KMS-11 (cell line): ENCODE results near the gene INA.

ENCODE experiments used
- H2AFZ ChIP-seq: fragments of 200-600 bp; sonication (generic); 2 replicates; pipeline ENCODE4 v1.6.1; 2016; ENCODE audit warnings: antibody characterized with exemption, mixed run types, low read depth
- H3K27ac ChIP-seq: fragments of 200-600 bp; sonication (generic); 2 replicates; pipeline ENCODE4 v1.6.1; 2016; ENCODE audit warnings: mild to moderate bottlenecking, mixed run types
- H3K27me3 ChIP-seq: fragments of 200-600 bp; sonication (generic); 2 replicates; pipeline ENCODE4 v1.6.1; 2017; ENCODE audit warnings: mild to moderate bottlenecking, low read depth, mixed run types, moderate library complexity; ENCODE audit not compliant: insufficient read depth
- H3K36me3 ChIP-seq: fragments of 200-600 bp; sonication (generic); 2 replicates; pipeline ENCODE4 v1.6.1; 2017; ENCODE audit warnings: mild to moderate bottlenecking, mixed run types; ENCODE audit not compliant: insufficient read depth
- H3K4me1 ChIP-seq: fragments of 200-600 bp; sonication (generic); 2 replicates; pipeline ENCODE4 v1.6.1; 2016; ENCODE audit warnings: mild to moderate bottlenecking, low read depth, mixed run types; ENCODE audit not compliant: poor library complexity, severe bottlenecking
- H3K4me2 ChIP-seq: fragments of 200-600 bp; sonication (generic); 2 replicates; pipeline ENCODE4 v1.7.0; 2016; ENCODE audit warnings: mild to moderate bottlenecking, mixed run types
- H3K4me3 ChIP-seq: fragments of 200-600 bp; sonication (generic); IDR thresholded peaks from 2 replicates; pipeline ENCODE4 v1.6.1; 2017; ENCODE audit warnings: low read depth, low read length, mixed read lengths; ENCODE audit not compliant: insufficient read depth
- H3K79me2 ChIP-seq: fragments of 200-600 bp; sonication (generic); 2 replicates; pipeline ENCODE4 v1.6.1; 2016; ENCODE audit warnings: low read depth, mixed run types; ENCODE audit not compliant: insufficient read depth
- H3K9ac ChIP-seq: fragments of 200-600 bp; sonication (generic); 2 replicates; pipeline ENCODE4 v1.6.1; 2016; ENCODE audit warnings: mild to moderate bottlenecking, mixed run types
- H4K20me1 ChIP-seq: fragments of 200-600 bp; sonication (generic); 2 replicates; pipeline ENCODE4 v1.6.1; 2016; ENCODE audit warnings: mild to moderate bottlenecking, mixed run types; ENCODE audit not compliant: insufficient read depth
- CTCF ChIP-seq: fragments of 200-600 bp; sonication (generic); conservative IDR thresholded peaks from 2 replicates; pipeline ENCODE4 v1.6.1; 2017; ENCODE audit warnings: low read depth, mild to moderate bottlenecking, antibody characterized with exemption, low read length, moderate library complexity, mixed read lengths

Gene INA

GRCh38 chr10:103265717-103266329 is 11.1 kb upstream of the INA start:
- Histone ChIP-seq H3K4me2 (no peak overlapping the region), H4K20me1 (no peaks in the 10 kb centered on the region), H3K4me3 (no peak overlapping the region), H3K9ac (no peak overlapping the region), H2AFZ (no peak overlapping the region), H3K4me1 (no peaks in the 10 kb centered on the region), H3K27ac (no peak overlapping the region), H3K79me2 (no peaks in the 10 kb centered on the region), H3K36me3 (no peaks in the 10 kb centered on the region), H3K27me3 (no peaks in the 10 kb centered on the region)
- TF ChIP-seq CTCF: no peak

GRCh38 chr10:103273041-103273441 is 3.9 kb upstream of the INA start:
- no peak for TF ChIP-seq CTCF
- Histone ChIP-seq H3K36me3 (no peaks in the 10 kb centered on the region), H3K4me1 (no peaks in the 10 kb centered on the region), H2AFZ (no peak overlapping the region), H4K20me1 (no peaks in the 10 kb centered on the region), H3K27ac (no peak overlapping the region), H3K27me3 (no peaks in the 10 kb centered on the region), H3K4me2 (no peak overlapping the region), H3K9ac (no peak overlapping the region), H3K4me3 (no peak overlapping the region), H3K79me2 (no peaks in the 10 kb centered on the region)

- H3K27ac ChIP-seq: no peak overlapping the region
- TF ChIP-seq CTCF: no peak
- H3K4me2 ChIP-seq: no peak overlapping the region
- no peaks in the 10 kb centered on the region for H3K79me2 ChIP-seq
- H2AFZ ChIP-seq: no peak overlapping the region
- no peaks in the 10 kb centered on the region for H4K20me1 ChIP-seq
- no peaks in the 10 kb centered on the region for H3K27me3 ChIP-seq
- no peak overlapping the region for H3K9ac ChIP-seq
- no peak overlapping the region for H3K4me3 ChIP-seq
- H3K36me3 ChIP-seq: no peaks in the 10 kb centered on the region
- no peaks in the 10 kb centered on the region for H3K4me1 ChIP-seq
Observed at GRCh38 chr10:103276251-103276895, 565 bp upstream of the INA start.

- no peaks in the 10 kb centered on the region for H4K20me1 ChIP-seq
- H3K4me1 ChIP-seq: no peaks in the 10 kb centered on the region
- H3K36me3 ChIP-seq: no peaks in the 10 kb centered on the region
- H3K27ac ChIP-seq: no peak overlapping the region
- H3K4me2 ChIP-seq: no peak overlapping the region
- no peak for TF ChIP-seq CTCF
- H3K79me2 ChIP-seq: no peaks in the 10 kb centered on the region
- no peak overlapping the region for H3K9ac ChIP-seq
- H3K4me3 ChIP-seq: no peak overlapping the region
- H3K27me3 ChIP-seq: no peaks in the 10 kb centered on the region
- no peak overlapping the region for H2AFZ ChIP-seq
Observed at GRCh38 chr10:103277713-103278536, 987 bp downstream of the INA start.
